HT1080 (cell line): ENCODE data around the gene KIF3B. TPM values are rescaled to one million over a fixed set of nuclear protein-coding genes. Genes with fewer than 3 reads are reported as not detected.
"Not testable (repeated sequence)": the region's sequence is repeated elsewhere in the genome, so short reads cannot be mapped to it uniquely, and the experiment has no call there.

Experiments
- DNase-seq: peaks from one replicate; pipeline ENCODE4 v3.0.0-alpha.2; 2015; ENCODE audit warnings: low read depth
- total RNA-seq: library from RNA; depleted of rRNA; stranded (reverse); fragments of >200 nt; shearing (Covaris generic); gene quantifications from 2 replicates; pipeline ENCODE4 v1.2.3, GENCODE V29; 2014

The KIF3B gene
- total RNA-seq, 1 experiment from 2014 or later, result 17.1 TPM

DNA sequence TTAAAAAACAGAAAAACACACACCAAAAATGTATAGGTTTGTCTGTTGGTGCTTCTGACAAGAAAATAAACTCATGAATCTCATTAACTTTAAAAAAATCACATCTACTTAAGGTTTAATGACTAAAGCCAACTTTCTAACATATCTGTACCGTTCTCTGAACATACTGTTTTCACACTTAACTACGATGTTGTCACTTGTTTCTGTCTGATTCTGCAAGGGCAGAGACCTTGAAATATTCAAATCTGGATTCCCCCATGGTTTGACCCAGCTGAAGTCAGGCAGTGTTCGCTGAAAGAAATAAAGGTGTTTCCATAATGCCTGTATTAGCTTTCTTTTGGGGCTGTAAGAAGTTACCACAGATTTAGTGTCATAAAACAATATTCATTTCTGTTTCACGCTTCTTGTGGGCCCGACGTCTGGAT is 78.0 kb downstream of the KIF3B start:
- no peak for DNase-seq

- peak; percentile 74 for DNase-seq
These were observed 78.6 kb downstream of the KIF3B start for GRCh38 chr20:32355907-32356621.

- DNase-seq, result no peak
These were observed 79.3 kb downstream of the KIF3B start for GRCh38 chr20:32356622-32357374.

GRCh38 chr20:32357375-32357868 is 80.0 kb downstream of the KIF3B start:
- DNase-seq, result no peak

GRCh38 chr20:32357869-32358631 is 80.6 kb downstream of the KIF3B start, which contains the start of gene ASXL1:
Gene ASXL1 (plus strand): TSS chr20:32358331. CDS start chr20:32358776, 445 bp downstream.
- DNase-seq, result peak; percentile 98

GRCh38 chr20:32358632-32358882 is 81.1 kb downstream of the KIF3B start:
- DNase-seq, result no peak

- peak; percentile 58 for DNase-seq
These were observed 81.6 kb downstream of the KIF3B start for GRCh38 chr20:32358883-32359632.

DNA sequence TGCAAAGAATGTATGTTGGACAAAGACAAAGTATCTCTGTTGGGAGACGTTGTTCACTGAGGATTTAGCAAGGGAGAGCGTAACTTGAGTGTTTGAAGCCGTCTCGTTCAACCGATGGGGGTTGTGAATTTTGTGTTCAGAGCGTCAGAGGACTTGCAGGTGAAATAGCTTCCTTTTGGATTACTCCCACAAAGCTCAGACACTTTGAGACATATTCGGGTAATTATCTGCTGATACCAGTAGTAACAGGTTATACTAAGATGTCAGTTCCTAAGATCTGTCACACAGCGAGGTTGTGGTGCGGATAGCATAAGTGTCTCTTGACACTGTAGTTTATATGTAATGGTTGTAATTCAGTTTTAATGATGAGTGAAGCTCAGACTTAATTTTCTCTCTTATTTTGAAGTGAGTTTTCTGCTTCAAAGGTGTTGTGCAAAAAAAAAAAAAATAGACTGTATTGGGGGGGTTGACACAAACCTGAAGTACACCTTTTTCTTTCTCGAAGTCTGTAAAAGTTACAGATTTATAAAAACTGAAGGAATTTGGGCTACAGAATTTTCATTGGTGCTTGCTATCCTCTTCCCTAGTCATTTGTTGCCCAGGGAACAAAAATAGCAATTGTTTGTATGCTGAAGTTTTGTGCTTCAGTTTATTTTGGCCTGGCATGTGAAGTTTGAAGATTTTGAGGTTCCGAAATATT is 82.3 kb downstream of the KIF3B start:
- no peak for DNase-seq

DNA sequence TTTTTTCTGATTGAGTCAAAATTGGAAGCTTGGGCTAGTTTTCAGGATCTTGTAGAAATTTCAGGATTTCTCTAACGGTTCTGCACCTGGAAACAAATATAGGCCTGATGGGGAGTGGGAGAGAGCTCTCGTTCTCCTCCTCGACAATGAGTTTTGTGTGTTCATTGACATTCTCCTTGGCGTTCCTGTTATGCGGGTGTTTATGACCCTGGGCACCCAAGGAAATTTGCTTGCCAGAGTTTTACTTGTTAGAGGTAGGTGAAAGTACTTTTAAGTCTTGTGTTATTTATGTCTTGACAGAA is 82.8 kb downstream of the KIF3B start:
- DNase-seq, result no peak

DNA sequence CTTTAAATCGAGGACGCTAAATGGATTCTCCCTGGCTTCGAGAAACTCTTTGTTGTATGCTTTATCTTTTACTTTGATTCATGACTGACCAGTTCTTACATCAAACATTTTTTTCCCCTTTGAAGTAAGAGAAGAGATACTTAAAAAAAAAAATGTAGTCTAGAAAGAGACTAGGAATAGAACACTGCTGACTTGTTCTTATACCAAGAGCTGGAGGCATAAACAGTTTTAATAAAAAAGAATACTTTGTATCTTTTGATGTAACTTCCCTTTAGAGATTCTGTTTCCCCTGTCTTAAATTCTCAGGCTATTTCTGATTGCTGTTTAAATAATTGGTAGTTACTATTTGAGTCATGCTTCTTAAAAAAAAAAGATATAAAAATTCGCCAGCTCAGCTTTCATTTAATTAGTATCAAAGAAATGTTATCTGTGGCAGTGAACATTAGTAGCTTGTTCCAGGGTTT is 85.5 kb downstream of the KIF3B start:
- DNase-seq, result no peak

DNA sequence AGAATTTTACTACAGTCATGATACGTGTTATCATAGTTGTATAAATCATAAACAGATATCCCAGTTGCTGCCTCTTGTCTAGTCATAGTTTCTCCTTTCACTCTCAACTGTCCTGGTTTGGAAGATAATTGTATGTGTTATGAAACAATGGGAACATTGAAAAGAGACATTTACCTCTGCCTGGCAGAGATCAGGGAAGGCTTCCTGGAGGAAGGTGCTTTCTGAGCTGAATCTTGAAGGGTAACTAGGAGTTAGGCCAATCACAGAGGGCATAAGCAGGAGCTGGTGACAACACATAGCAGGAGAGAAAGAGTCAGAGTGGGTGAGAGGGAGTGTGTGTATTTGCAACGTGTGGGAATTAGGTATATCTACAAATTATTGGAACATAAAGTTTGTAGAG is 86.0 kb downstream of the KIF3B start:
- no peak for DNase-seq

- DNase-seq, result no peak
These were observed 87.2 kb downstream of the KIF3B start for GRCh38 chr20:32364554-32365208.

GRCh38 chr20:32365564-32365963 is 88.1 kb downstream of the KIF3B start:
- DNase-seq, result no peak

- DNase-seq, result no peak
These were observed 88.9 kb downstream of the KIF3B start for GRCh38 chr20:32366380-32366779.

- no peak for DNase-seq
These were observed 90.9 kb downstream of the KIF3B start for GRCh38 chr20:32368323-32368722.

- no peak for DNase-seq
These were observed 91.5 kb downstream of the KIF3B start for GRCh38 chr20:32368925-32369324.

DNA sequence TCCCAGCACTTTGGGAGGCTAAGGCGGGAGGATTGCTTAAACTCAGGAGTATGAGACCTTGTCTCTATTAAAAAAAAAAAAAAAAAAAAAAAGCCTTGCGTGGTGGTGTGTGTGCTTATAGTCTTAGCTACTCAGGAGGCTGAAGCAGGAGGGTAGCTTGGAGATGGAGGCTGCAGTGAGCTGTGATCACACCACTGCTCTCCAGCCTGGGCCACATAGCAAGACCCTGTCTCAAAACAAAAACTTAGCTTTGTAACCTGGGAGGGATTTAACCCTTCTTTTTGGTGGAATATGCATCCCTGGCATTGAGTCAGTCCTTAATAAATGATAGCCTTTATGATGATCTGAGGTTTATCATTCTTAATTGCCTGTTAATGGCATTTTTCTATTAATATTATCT is 93.4 kb downstream of the KIF3B start:
- DNase-seq, result no peak

DNA sequence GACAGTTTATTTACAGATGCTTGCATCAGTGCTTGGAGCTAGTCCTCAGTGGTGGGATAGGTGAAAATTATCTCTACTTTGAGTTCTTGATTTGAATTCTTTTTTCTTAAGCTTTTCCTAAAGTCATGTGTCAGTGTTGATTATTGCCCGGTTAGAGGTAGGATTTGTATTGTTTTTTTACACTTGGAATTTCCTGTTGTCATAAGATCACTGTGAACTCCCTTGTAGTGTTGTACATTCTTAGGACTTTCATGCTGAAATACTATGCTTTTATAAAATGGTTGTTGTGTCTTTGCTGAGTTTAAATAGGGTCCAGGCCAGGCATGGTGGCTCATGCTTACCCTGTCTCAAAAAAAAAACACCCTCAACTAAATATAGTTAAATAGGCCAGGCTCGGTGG is 101.0 kb downstream of the KIF3B start:
- no peak for DNase-seq

- not testable (repeated sequence) for DNase-seq
These were observed 102.6 kb downstream of the KIF3B start for GRCh38 chr20:32380037-32380436.

- DNase-seq, result no peak
These were observed 103.3 kb downstream of the KIF3B start for GRCh38 chr20:32380745-32381144.
